MM.1S (cell line): ENCODE data around the gene CISTR.

Experiments
- CTCF ChIP-seq: fragments of 300-600 bp; sonication (generic); IDR thresholded peaks from 2 replicates; pipeline ENCODE4 v1.5.1; 2016; ENCODE audit warnings: antibody characterized with exemption, low read length, mixed read lengths
- EZH2 ChIP-seq: fragments of 300-600 bp; sonication (generic); optimal IDR thresholded peaks from 2 replicates; pipeline ENCODE3; 2017; ENCODE audit warnings: low read depth, mild to moderate bottlenecking, antibody characterized with exemption, low read length, mixed read lengths
- EZH2phosphoT487 ChIP-seq: fragments of 300-600 bp; sonication (generic); IDR thresholded peaks from 2 replicates; pipeline ENCODE4 v1.6.1; 2018; ENCODE audit warnings: antibody characterized with exemption, low read length

DNA sequence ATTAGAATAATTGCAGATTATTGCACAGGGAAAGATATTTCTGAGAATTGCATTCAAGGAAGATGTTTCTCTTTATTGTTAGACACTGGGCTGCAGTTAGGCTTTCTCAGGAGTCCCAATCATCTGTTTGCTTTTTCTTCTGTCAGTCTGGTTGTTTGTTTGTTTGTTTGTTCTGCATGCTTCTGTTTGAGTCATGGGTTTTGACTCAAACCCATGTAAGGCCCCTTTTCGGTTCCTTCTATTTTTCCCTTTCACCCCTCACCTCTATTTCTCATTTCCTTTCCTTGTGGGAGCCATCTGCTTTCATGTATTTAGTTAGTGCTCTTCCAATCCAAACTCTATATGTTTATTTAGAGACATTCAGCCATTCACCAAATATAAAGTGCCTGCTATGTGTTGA, 25.1 kb upstream of the CISTR start:
- TF ChIP-seq CTCF, result no peak
- TF ChIP-seq EZH2phosphoT487, result no peak
- no peak for TF ChIP-seq EZH2
